Osteoblast (primary cell): ENCODE measurements around the gene FERMT3. TPM values are rescaled to one million over a fixed set of nuclear protein-coding genes. Genes with fewer than 3 reads are reported as not detected.

Experiments used
- DNase-seq: peaks from one replicate; pipeline ENCODE4 v3.0.0; 2011; ENCODE audit warnings: low spot score, mixed read lengths; ENCODE audit not compliant: insufficient read length; ENCODE audit errors: missing footprints
- H2AFZ ChIP-seq: 2 replicates; pipeline ENCODE4 v1.6.0; 2011; ENCODE audit warnings: mild to moderate bottlenecking, low read length
- H3K27ac ChIP-seq: 2 replicates; pipeline ENCODE4 v1.5.1; 2011; ENCODE audit warnings: mild to moderate bottlenecking, low read depth, low read length, moderate library complexity
- H3K27me3 ChIP-seq: 2 replicates; pipeline ENCODE4 v1.6.0; 2012; ENCODE audit warnings: mild to moderate bottlenecking, control low read depth, inconsistent platforms, low read length, moderate library complexity; ENCODE audit not compliant: insufficient read depth
- H3K36me3 ChIP-seq: 2 replicates; pipeline ENCODE4 v1.5.1; 2011; ENCODE audit warnings: mild to moderate bottlenecking, low read length, control low read depth, moderate library complexity; ENCODE audit not compliant: insufficient read depth
- H3K4me1 ChIP-seq: 2 replicates; pipeline ENCODE4 v1.5.1; 2011; ENCODE audit warnings: mild to moderate bottlenecking, low read length, control low read depth, moderate library complexity; ENCODE audit not compliant: insufficient read depth
- H3K4me2 ChIP-seq: 2 replicates; pipeline ENCODE4 v1.6.0; 2011; ENCODE audit warnings: mild to moderate bottlenecking, low read length; ENCODE audit not compliant: insufficient read depth
- H3K4me3 ChIP-seq: fragments of 200-600 bp; sonication (generic); 3 replicates; pipeline ENCODE4 v1.5.1; 2012; ENCODE audit warnings: mild to moderate bottlenecking, low read length, inconsistent platforms; ENCODE audit not compliant: insufficient read depth
- H3K79me2 ChIP-seq: 2 replicates; pipeline ENCODE4 v1.6.0; 2012; ENCODE audit warnings: mild to moderate bottlenecking, low read length, control low read depth, inconsistent platforms; ENCODE audit not compliant: insufficient read depth
- H3K9me3 ChIP-seq: 2 replicates; pipeline ENCODE4 v1.5.1; 2011; ENCODE audit warnings: low read depth, low read length, control low read depth
- H4K20me1 ChIP-seq: 2 replicates; pipeline ENCODE4 v1.6.0; 2012; ENCODE audit warnings: mild to moderate bottlenecking, low read length, control low read depth; ENCODE audit not compliant: insufficient read depth
- total RNA-seq: library from RNA; depleted of rRNA; stranded (reverse); fragments of >200 nt; gene quantifications from 2 replicates; pipeline ENCODE4 v1.2.3, GENCODE V29; 2012
- TF ChIP-seq, protein P1 (sequence below): IDR thresholded peaks from 2 replicates; pipeline ENCODE4 v1.5.1; 2011; ENCODE audit warnings: mild to moderate bottlenecking, low read depth, low read length, moderate library complexity; ENCODE audit errors: extremely low read depth

Gene FERMT3
- total RNA-seq, 1 donor = 1.1 TPM

DNA sequence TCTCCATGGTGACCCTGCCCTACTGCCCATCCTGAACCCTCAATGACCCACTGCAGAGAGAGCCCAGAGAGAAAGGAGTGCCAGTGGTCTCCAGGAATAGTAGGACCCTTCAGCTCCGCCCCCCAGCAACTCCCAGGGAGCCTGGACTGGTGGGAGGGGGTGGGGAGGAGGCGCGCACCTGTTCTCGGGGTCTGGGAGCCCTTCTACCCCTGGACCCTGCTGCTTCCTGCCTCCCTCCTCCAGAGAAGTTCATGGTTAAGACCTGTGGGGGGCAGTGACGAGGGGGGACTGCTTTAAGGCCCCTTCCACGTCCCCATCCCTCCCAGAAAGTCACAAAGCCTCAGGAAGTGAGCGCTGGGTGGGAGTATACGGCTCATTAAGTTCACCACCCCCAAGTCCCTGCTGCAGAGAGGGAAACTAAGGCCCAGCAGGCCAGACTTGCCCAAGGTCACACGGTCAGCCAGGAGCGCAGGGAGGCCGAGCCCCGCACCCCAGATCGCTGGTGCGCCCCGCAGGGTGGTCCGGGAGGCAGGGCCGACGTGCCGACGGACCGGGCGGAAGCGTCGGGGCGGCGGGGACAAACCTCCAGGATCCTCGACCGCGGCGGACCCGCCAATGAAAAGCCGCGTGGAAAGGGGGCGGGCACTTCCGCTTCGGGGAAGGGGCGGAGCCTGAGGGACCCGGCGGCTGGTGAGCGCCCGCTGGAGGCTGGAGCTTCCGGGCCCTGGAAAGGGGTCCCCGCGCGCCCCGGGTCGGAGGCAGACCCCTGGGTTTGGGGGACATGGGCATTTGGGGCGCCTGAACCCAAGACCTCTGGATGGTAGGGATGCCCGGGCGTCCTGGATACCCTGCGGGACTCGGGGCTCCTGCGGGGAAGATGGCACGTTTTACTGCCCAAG is 19.3 kb downstream of the FERMT3 start, which contains the start of the genes NUDT22 and TRPT1:
Gene NUDT22, plus strand, starts transcription at position 667 of the 899 bp plus-strand sequence. CDS start 379 bp downstream, outside the sequence.
Gene TRPT1, minus strand, starts transcription at position 579 of the 899 bp plus-strand sequence. Its CDS starts 326 bp downstream, at position 253.
- H3K27ac ChIP-seq = peak within 1 kb of the TSS; percentile 80
- H3K36me3 ChIP-seq = peaks cover 5% of the 10 kb centered on the region
- peak within 1 kb of the TSS; percentile 96 for H3K4me3 ChIP-seq

DNA sequence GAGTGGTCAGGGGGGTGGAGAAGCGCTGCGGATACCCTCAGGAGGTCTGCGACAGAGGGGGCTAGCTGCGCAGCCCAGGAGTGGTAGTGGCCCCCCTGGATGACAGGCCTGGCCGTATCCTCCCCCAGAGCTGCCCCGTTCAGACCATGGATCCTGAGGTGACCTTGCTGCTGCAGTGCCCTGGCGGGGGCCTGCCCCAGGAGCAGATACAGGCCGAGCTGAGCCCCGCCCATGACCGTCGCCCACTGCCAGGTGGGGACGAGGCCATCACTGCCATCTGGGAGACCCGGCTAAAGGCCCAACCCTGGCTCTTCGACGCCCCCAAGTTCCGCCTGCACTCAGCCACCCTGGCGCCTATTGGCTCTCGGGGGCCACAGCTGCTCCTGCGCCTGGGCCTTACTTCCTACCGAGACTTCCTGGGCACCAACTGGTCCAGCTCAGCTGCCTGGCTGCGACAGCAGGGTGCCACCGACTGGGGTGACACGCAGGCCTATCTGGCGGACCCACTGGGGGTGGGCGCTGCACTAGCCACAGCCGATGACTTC is 20.1 kb downstream of the FERMT3 start:
- DNase-seq = no peak
- no peaks in the 10 kb centered on the region for H3K9me3 ChIP-seq
- TF ChIP-seq, protein P1, sequence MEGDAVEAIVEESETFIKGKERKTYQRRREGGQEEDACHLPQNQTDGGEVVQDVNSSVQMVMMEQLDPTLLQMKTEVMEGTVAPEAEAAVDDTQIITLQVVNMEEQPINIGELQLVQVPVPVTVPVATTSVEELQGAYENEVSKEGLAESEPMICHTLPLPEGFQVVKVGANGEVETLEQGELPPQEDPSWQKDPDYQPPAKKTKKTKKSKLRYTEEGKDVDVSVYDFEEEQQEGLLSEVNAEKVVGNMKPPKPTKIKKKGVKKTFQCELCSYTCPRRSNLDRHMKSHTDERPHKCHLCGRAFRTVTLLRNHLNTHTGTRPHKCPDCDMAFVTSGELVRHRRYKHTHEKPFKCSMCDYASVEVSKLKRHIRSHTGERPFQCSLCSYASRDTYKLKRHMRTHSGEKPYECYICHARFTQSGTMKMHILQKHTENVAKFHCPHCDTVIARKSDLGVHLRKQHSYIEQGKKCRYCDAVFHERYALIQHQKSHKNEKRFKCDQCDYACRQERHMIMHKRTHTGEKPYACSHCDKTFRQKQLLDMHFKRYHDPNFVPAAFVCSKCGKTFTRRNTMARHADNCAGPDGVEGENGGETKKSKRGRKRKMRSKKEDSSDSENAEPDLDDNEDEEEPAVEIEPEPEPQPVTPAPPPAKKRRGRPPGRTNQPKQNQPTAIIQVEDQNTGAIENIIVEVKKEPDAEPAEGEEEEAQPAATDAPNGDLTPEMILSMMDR = no peak
- peaks cover 32% of the 10 kb centered on the region for H3K79me2 ChIP-seq
- H3K36me3 ChIP-seq = peaks cover 5% of the 10 kb centered on the region
- peaks cover 28% of the 10 kb centered on the region for H3K4me1 ChIP-seq
- H3K4me3 ChIP-seq = peak overlapping the region; percentile 96
- H4K20me1 ChIP-seq = peaks cover 5% of the 10 kb centered on the region
- peak overlapping the region; percentile 59 for H2AFZ ChIP-seq
- H3K27ac ChIP-seq = peak overlapping the region; percentile 80
- H3K4me2 ChIP-seq = peak overlapping the region; percentile 97
- no peaks in the 10 kb centered on the region for H3K27me3 ChIP-seq

More for the DNA sequence above, 19.3 kb downstream of the FERMT3 start, which contains the start of the genes NUDT22 and TRPT1:
- peak; percentile 100 for DNase-seq
- Histone ChIP-seq H3K27me3 (no peaks in the 10 kb centered on the region), H3K79me2 (peaks cover 32% of the 10 kb centered on the region), H3K4me1 (peaks cover 28% of the 10 kb centered on the region), H3K9me3 (no peaks in the 10 kb centered on the region), H4K20me1 (peaks cover 5% of the 10 kb centered on the region), H3K4me2 (peak within 1 kb of the TSS; percentile 97), H2AFZ (peak within 1 kb of the TSS; percentile 77)
- TF ChIP-seq, protein P1 = no peak

DNA sequence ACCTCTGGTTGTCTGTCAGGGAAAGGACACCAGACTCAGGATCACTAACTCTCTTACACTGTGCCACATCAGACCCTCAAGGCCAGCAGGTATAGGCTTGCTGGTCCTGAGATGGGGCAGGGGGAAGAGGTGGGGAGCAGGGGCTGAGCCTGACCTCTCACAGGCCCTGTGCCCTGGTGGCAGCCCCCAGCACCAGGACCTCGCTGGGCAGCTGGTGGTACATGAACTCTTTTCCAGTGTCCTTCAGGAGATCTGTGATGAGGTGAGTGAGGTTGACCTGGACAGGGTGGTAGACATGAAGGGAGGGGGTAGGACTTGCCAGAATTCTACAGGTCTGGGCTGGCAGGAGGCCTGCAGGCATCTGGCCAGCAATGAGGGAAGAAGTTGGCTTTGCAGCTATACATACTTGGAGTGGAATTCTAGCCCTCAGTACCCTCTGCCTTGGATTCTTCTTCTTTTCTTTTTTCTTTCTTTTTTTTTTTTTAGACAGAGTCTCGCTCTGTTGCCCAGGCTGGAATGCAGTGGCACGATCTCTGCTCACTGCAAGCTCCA is 21.0 kb downstream of the FERMT3 start:
- peak overlapping the region; percentile 96 for H3K4me3 ChIP-seq
- peaks cover 28% of the 10 kb centered on the region for H3K4me1 ChIP-seq
- H3K9me3 ChIP-seq = no peaks in the 10 kb centered on the region
- no peak overlapping the region for H2AFZ ChIP-seq
- H3K36me3 ChIP-seq = peaks cover 5% of the 10 kb centered on the region
- peaks cover 32% of the 10 kb centered on the region for H3K79me2 ChIP-seq
- peak overlapping the region; percentile 97 for H3K4me2 ChIP-seq
- DNase-seq = no peak
- peaks cover 5% of the 10 kb centered on the region for H4K20me1 ChIP-seq
- TF ChIP-seq, protein P1 = no peak
- no peaks in the 10 kb centered on the region for H3K27me3 ChIP-seq
- peak overlapping the region; percentile 80 for H3K27ac ChIP-seq
